A673 (cell line): Measurements from ENCODE around the gene SARDH. TPM values are rescaled to one million over a fixed set of nuclear protein-coding genes. Genes with fewer than 3 reads are reported as not detected.

Experiments used
- BruUV-seq: library from RNA; stranded (reverse); fragments of 400-500 nt; replicated peaks from 2 replicates; lab custom pipeline; 2021; lab: Mats Ljungman, UMichigan
- CTCF ChIA-PET: fragments of 300-600 bp; sonication (Branson Sonifier 250); formaldehyde crosslinking; loops from one replicate; lab custom pipeline; 2022; ENCODE audit warnings: antibody characterized with exemption; lab: Charles Lee
- POLR2A ChIA-PET: fragments of 300-600 bp; sonication (Branson Sonifier 250); formaldehyde crosslinking; loops from one replicate; lab custom pipeline; 2022; ENCODE audit warnings: antibody characterized with exemption; ENCODE audit not compliant: low non-redundant PET; lab: Charles Lee
- DNase-seq: peaks from one replicate; pipeline ENCODE4 v3.0.0-alpha.2; 2015; ENCODE audit warnings: low spot score
- H3K27ac ChIP-seq: fragments of 200-600 bp; sonication (generic); 2 replicates; pipeline ENCODE4 v1.5.1; 2016; ENCODE audit warnings: mixed run types, low read depth, mild to moderate bottlenecking, mixed read lengths, antibody characterized with exemption, low read length; ENCODE audit not compliant: poor library complexity, severe bottlenecking
- H3K27me3 ChIP-seq: fragments of 200-600 bp; sonication (generic); replicated peaks from 2 replicates; pipeline ENCODE4 v1.6.1; 2017; ENCODE audit warnings: mixed run types, low read depth, mild to moderate bottlenecking, mixed read lengths, antibody characterized with exemption, low read length; ENCODE audit not compliant: insufficient read depth, poor library complexity
- H3K36me3 ChIP-seq: fragments of 200-600 bp; sonication (generic); 2 replicates; pipeline ENCODE4 v1.6.1; 2016; ENCODE audit warnings: mixed run types, mild to moderate bottlenecking, mixed read lengths, antibody characterized with exemption, low read length; ENCODE audit not compliant: insufficient read depth, poor library complexity, severe bottlenecking
- H3K4me1 ChIP-seq: fragments of 200-600 bp; sonication (generic); 2 replicates; pipeline ENCODE4 v1.6.1; 2017; ENCODE audit warnings: mixed run types, mild to moderate bottlenecking, mixed read lengths, antibody characterized with exemption, low read length; ENCODE audit not compliant: insufficient read depth, poor library complexity, severe bottlenecking
- H3K4me3 ChIP-seq: fragments of 200-600 bp; sonication (generic); 2 replicates; pipeline ENCODE4 v1.5.1; 2016; ENCODE audit warnings: low read depth, mixed run types, mild to moderate bottlenecking, mixed read lengths, low read length; ENCODE audit not compliant: poor library complexity, severe bottlenecking
- H3K9me3 ChIP-seq: fragments of 200-600 bp; sonication (generic); 2 replicates; pipeline ENCODE4 v1.6.1; 2016; ENCODE audit warnings: mixed run types, low read depth, mild to moderate bottlenecking, mixed read lengths, antibody characterized with exemption, low read length; ENCODE audit not compliant: poor library complexity, severe bottlenecking
- CTCF ChIP-seq: fragments of 300-800, 200-600 bp; sonication (generic); conservative IDR thresholded peaks from 2 replicates; pipeline ENCODE4 v1.5.1; 2017; ENCODE audit warnings: low read depth, mild to moderate bottlenecking, antibody characterized with exemption, low read length, moderate library complexity, mixed read lengths
- EZH2 ChIP-seq: fragments of 200-600 bp; sonication (generic); IDR thresholded peaks from 2 replicates; pipeline ENCODE4 v1.6.1; 2017; ENCODE audit warnings: borderline replicate concordance, low read depth, mild to moderate bottlenecking, mixed read lengths, antibody characterized with exemption, low read length; ENCODE audit not compliant: poor library complexity, severe bottlenecking
- intact Hi-C: fragments of 100-400 bp; cut with micrococcal nuclease; formaldehyde crosslinking; loops from one replicate; pipeline ENCODE4 v1.10.0; 2022; ENCODE audit not compliant: unreplicated experiment
- total RNA-seq: library from RNA; stranded (reverse); gene quantifications from 2 replicates; pipeline ENCODE4 v1.2.3, GENCODE V29; 2021

Gene SARDH
- total RNA-seq, 1 experiment from 2014 or later, result 0.37 TPM

GRCh38 chr9:133619791-133620190, 118.4 kb downstream of the SARDH start:
- Histone ChIP-seq H3K27me3 (peaks cover 72% of the 10 kb centered on the region), H3K27ac (no peak overlapping the region), H3K4me1 (no peaks in the 10 kb centered on the region), H3K9me3 (no peaks in the 10 kb centered on the region), H3K4me3 (no peak overlapping the region), H3K36me3 (no peaks in the 10 kb centered on the region)
- no TSS peak for BruUV-seq
- intact Hi-C loops, result no loop called here
- TF ChIP-seq CTCF, result no peak
- TF ChIP-seq EZH2, result no peak
- DNase-seq, result no peak
- ChIA-PET POLR2A (no interaction called here), CTCF (no interaction called here)

- intact Hi-C loops, result no loop called here
- Histone ChIP-seq H3K27ac (no peak overlapping the region), H3K9me3 (no peaks in the 10 kb centered on the region), H3K4me1 (no peaks in the 10 kb centered on the region), H3K4me3 (no peak overlapping the region), H3K27me3 (peaks cover 83% of the 10 kb centered on the region), H3K36me3 (no peaks in the 10 kb centered on the region)
- ChIA-PET CTCF (no interaction called here), POLR2A (interaction anchor here (0.6 kb wide), 1 partner anchor 406 kb away, joined by 5 read pairs; no protein-coding TSS in a partner anchor)
- BruUV-seq, result no TSS peak
- TF ChIP-seq EZH2 (no peak), CTCF (no peak)
- DNase-seq, result no peak
Measured at GRCh38 chr9:133618726-133619125, 119.4 kb downstream of the SARDH start.

GRCh38 chr9:133616643-133617405, 121.3 kb downstream of the SARDH start:
- TF ChIP-seq EZH2 (no peak), CTCF (no peak)
- POLR2A ChIA-PET, result no interaction called here
- Histone ChIP-seq H3K9me3 (no peaks in the 10 kb centered on the region), H3K27me3 (peaks cover 84% of the 10 kb centered on the region), H3K4me3 (no peak overlapping the region), H3K36me3 (no peaks in the 10 kb centered on the region), H3K4me1 (no peaks in the 10 kb centered on the region), H3K27ac (no peak overlapping the region)
- intact Hi-C loops, result no loop called here
- CTCF ChIA-PET, result no interaction called here
- BruUV-seq, result no TSS peak
- DNase-seq, result no peak
